CD14-positive monocyte (primary cell): ENCODE measurements around the gene UBR7. TPM values are rescaled to one million over a fixed set of nuclear protein-coding genes. Genes with fewer than 3 reads are reported as not detected.

Source experiments
- DNase-seq, 3 donors: peaks; one replicate each; pipeline ENCODE4 v3.0.0-alpha.2; 2011 to 2022
- H2AFZ ChIP-seq: 2 replicates; pipeline ENCODE4 v1.6.0; 2012; ENCODE audit warnings: mild to moderate bottlenecking, low read depth, low read length, inconsistent platforms; ENCODE audit not compliant: insufficient read depth, poor library complexity, severe bottlenecking
- H3K27ac ChIP-seq, 2 donors: 1 replicate in 1 of 2; 2 replicates in 1 of 2; pipeline ENCODE4 v1.5.1; 2012 to 2013; ENCODE audit warnings: low read length in 2 of 2, control low read depth in 1 of 2, inconsistent platforms in 1 of 2, low read depth in 1 of 2, mild to moderate bottlenecking in 1 of 2
- H3K27me3 ChIP-seq, 2 donors: one replicate each; pipeline versions ENCODE4 v1.6.0 to v1.6.1; 2011 to 2013; ENCODE audit warnings: low read length in 2 of 2; ENCODE audit not compliant: control insufficient read depth in 2 of 2, insufficient read depth in 2 of 2
- H3K36me3 ChIP-seq, 2 donors: replicated peaks in 1 of 2; 1 replicate in 1 of 2; 2 replicates in 1 of 2; pipeline versions ENCODE4 v1.5.1 to v1.6.1; 2012 to 2013; ENCODE audit warnings: low read length in 2 of 2, control low read depth in 1 of 2, inconsistent platforms in 1 of 2, mild to moderate bottlenecking in 1 of 2; ENCODE audit not compliant: insufficient read depth in 2 of 2, control insufficient read depth in 1 of 2
- H3K4me1 ChIP-seq, 2 donors: 1 replicate in 1 of 2; 2 replicates in 1 of 2; pipeline versions ENCODE4 v1.5.1 to v1.6.1; 2012 to 2013; ENCODE audit warnings: low read length in 2 of 2, control low read depth in 1 of 2, inconsistent platforms in 1 of 2, mild to moderate bottlenecking in 1 of 2, moderate library complexity in 1 of 2; ENCODE audit not compliant: insufficient read depth in 2 of 2, control insufficient read depth in 1 of 2
- H3K4me2 ChIP-seq: replicated peaks from 2 replicates; pipeline ENCODE3; 2012; ENCODE audit warnings: low read length, moderate library complexity, mild to moderate bottlenecking; ENCODE audit not compliant: poor library complexity, severe bottlenecking; ENCODE audit errors: extremely low read depth
- H3K4me3 ChIP-seq, 3 experiments: fragments of 200-600 bp in 1 of 3; sonication (generic) in 1 of 3; replicated peaks in 1 of 3; 1 replicate in 2 of 3; 2 replicates in 1 of 3; pipeline ENCODE4 v1.5.1; 2011 to 2013; ENCODE audit warnings: low read length in 3 of 3, mild to moderate bottlenecking in 3 of 3, control low read depth in 2 of 3, low read depth in 2 of 3, inconsistent platforms in 1 of 3, moderate library complexity in 1 of 3
- H3K79me2 ChIP-seq: 2 replicates; pipeline ENCODE4 v1.6.0; 2012; ENCODE audit warnings: mild to moderate bottlenecking, control low read depth, inconsistent platforms, low read length, moderate library complexity; ENCODE audit not compliant: insufficient read depth
- H3K9ac ChIP-seq: 2 replicates; pipeline ENCODE4 v1.6.0; 2017; ENCODE audit warnings: low read length, mild to moderate bottlenecking; ENCODE audit not compliant: insufficient read depth, poor library complexity, severe bottlenecking
- H3K9me3 ChIP-seq, 2 donors: replicated peaks in 1 of 2; 1 replicate in 1 of 2; 2 replicates in 1 of 2; pipeline versions ENCODE4 v1.5.1 to v1.6.1; 2012 to 2013; ENCODE audit warnings: low read length in 2 of 2, control low read depth in 1 of 2; ENCODE audit not compliant: control insufficient read depth in 1 of 2, insufficient read depth in 1 of 2
- H4K20me1 ChIP-seq: 2 replicates; pipeline ENCODE4 v1.6.0; 2012; ENCODE audit warnings: mild to moderate bottlenecking, low read length, control low read depth, moderate library complexity; ENCODE audit not compliant: insufficient read depth
- H3K27ac Mint-ChIP-seq, 7 donors: one replicate each; pipeline ENCODE4 v1.8.0; 2020; ENCODE audit warnings: mild to moderate bottlenecking in 7 of 7, mixed read lengths in 7 of 7, moderate library complexity in 6 of 7, inconsistent platforms in 2 of 7
- H3K27me3 Mint-ChIP-seq, 3 donors: one replicate each; pipeline ENCODE4 v1.8.0; 2021 to 2022; ENCODE audit warnings: low read depth in 3 of 3, mild to moderate bottlenecking in 3 of 3, mixed read lengths in 3 of 3, moderate library complexity in 3 of 3, inconsistent platforms in 1 of 3
- H3K36me3 Mint-ChIP-seq, 2 donors: one replicate each; pipeline ENCODE4 v1.8.0; 2020; ENCODE audit warnings: mixed read lengths in 2 of 2, inconsistent platforms in 1 of 2, mild to moderate bottlenecking in 1 of 2
- H3K4me1 Mint-ChIP-seq: one replicate; pipeline ENCODE4 v1.8.0; 2020; ENCODE audit warnings: mild to moderate bottlenecking, mixed read lengths
- H3K4me3 Mint-ChIP-seq, 2 donors: one replicate each; pipeline ENCODE4 v1.8.0; 2020; ENCODE audit warnings: mild to moderate bottlenecking in 2 of 2, mixed read lengths in 2 of 2, moderate library complexity in 1 of 2
- H3K9me3 Mint-ChIP-seq, 7 donors: one replicate each; pipeline ENCODE4 v1.8.0; 2020 to 2022; ENCODE audit warnings: mixed read lengths in 7 of 7, mild to moderate bottlenecking in 6 of 7, moderate library complexity in 6 of 7, inconsistent platforms in 2 of 7
- CTCF ChIP-seq: fragments of 200-600 bp; IDR thresholded peaks from one replicate; pipeline ENCODE4 v1.8.0; 2022; ENCODE audit warnings: antibody characterized with exemption, mild to moderate bottlenecking
- WGBS: methylation state at CpG from one replicate; pipeline ENCODE4 v1.1.5; 2013; ENCODE audit warnings: missing lambda C conversion rate; ENCODE audit not compliant: insufficient coverage; 5-methylcytosine and 5-hydroxymethylcytosine counted together
- intact Hi-C, 2 donors: fragments of 100-400 bp; cut with micrococcal nuclease; formaldehyde crosslinking; loops; one replicate each; pipeline versions ENCODE4 v1.15.0 to v1.15.1; 2023
- polyA plus RNA-seq, 3 donors: library from polyadenylated mRNA; depleted of rRNA in 1 of 3; unstranded in 2 of 3; stranded (reverse) in 1 of 3; fragments of 300-500 nt in 2 of 3; fragments of >200 nt in 1 of 3; fragmentation: Illumina TruSeq in 2 of 3; gene quantifications; 1 replicate in 2 of 3; 2 replicates in 1 of 3; pipeline ENCODE4 v1.2.3, GENCODE V29; 2012 to 2021

Gene UBR7
- polyA plus RNA-seq, 3 donors, result 8.2 to 16.7 (median 14.0) TPM

- peaks cover 31% of the 10 kb centered on the region for H3K4me1 Mint-ChIP-seq
Measured at GRCh38 chr14:93186466-93186865, 20.6 kb upstream of the UBR7 start.

GRCh38 chr14:93186956-93187355 lies 20.1 kb upstream of the UBR7 start:
- intact Hi-C loops, result loop anchor here in 1 of 2 donors (10.0 kb wide), 1 partner anchor 72 kb away; the partner anchor contains the start of gene ITPK1
- WGBS, result no CpG with 5 or more reads among the region's 3 CpGs

More at GRCh38 chr14:93186466-93186865, 20.6 kb upstream of the UBR7 start:
- intact Hi-C loops, result loop anchor here in 1 of 2 donors (10.0 kb wide), 1 partner anchor 72 kb away; the partner anchor contains the start of gene ITPK1
- H2AFZ ChIP-seq, result no peak overlapping the region
- peak overlapping the region; percentile 72 to 84 for H3K27ac ChIP-seq
- H3K27me3 ChIP-seq, result no peaks in the 10 kb centered on the region
- 14% methylated on average over 2 of the region's 6 CpGs for WGBS
- Mint-ChIP-seq H3K4me3 (peak overlapping the region in 1 of 2 donors; percentile 33), H3K36me3 (peaks cover 25 to 45% of the 10 kb centered on the region in 2 donors), H3K9me3 (no peaks in the 10 kb centered on the region), H3K27me3 (no peaks in the 10 kb centered on the region), H3K27ac (peak overlapping the region; percentile 75 to 98 (median 90))
- H4K20me1 ChIP-seq, result peaks cover 15% of the 10 kb centered on the region
- peaks cover 26 to 30% of the 10 kb centered on the region in 2 donors for H3K4me1 ChIP-seq
- no peak overlapping the region for H3K4me2 ChIP-seq
- H3K9ac ChIP-seq, result no peak overlapping the region
- peak; percentile 61 to 89 (median 82) for DNase-seq
- peaks cover 28% of the 10 kb centered on the region for H3K79me2 ChIP-seq
- peaks cover 19 to 45% of the 10 kb centered on the region in 2 donors for H3K36me3 ChIP-seq
- H3K9me3 ChIP-seq, result no peaks in the 10 kb centered on the region
- no peak overlapping the region for H3K4me3 ChIP-seq
- no peak for TF ChIP-seq CTCF

More at GRCh38 chr14:93186956-93187355, 20.1 kb upstream of the UBR7 start:
- Histone ChIP-seq H3K9me3 (no peaks in the 10 kb centered on the region), H3K36me3 (peaks cover 17 to 40% of the 10 kb centered on the region in 2 donors), H4K20me1 (peaks cover 15% of the 10 kb centered on the region), H3K27ac (peak overlapping the region in 1 of 2 donors; percentile 72), H3K79me2 (peaks cover 28% of the 10 kb centered on the region), H2AFZ (no peak overlapping the region), H3K4me3 (no peak overlapping the region), H3K4me2 (no peak overlapping the region), H3K4me1 (peaks cover 26 to 30% of the 10 kb centered on the region in 2 donors), H3K27me3 (no peaks in the 10 kb centered on the region), H3K9ac (no peak overlapping the region)
- Mint-ChIP-seq H3K27me3 (no peaks in the 10 kb centered on the region), H3K36me3 (peaks cover 23 to 40% of the 10 kb centered on the region in 2 donors), H3K4me1 (peaks cover 31% of the 10 kb centered on the region), H3K9me3 (no peaks in the 10 kb centered on the region), H3K4me3 (no peak overlapping the region), H3K27ac (peak overlapping the region in 5 of 7 donors; percentile 63 to 96 (median 90))
- no peak for TF ChIP-seq CTCF
- peak in 2 of 3 donors; percentile 18 to 52 for DNase-seq
